DND-41 (cell line): ENCODE data around the gene TOMM40L.

Source experiments
- CTCF ChIP-seq: IDR thresholded peaks from 2 replicates; pipeline ENCODE4 v1.5.1; 2012; ENCODE audit warnings: borderline replicate concordance, low read length, moderate library complexity, mild to moderate bottlenecking; ENCODE audit not compliant: poor library complexity, severe bottlenecking; ENCODE audit errors: extremely low read depth
- EZH2 ChIP-seq: IDR thresholded peaks from 3 replicates; pipeline ENCODE4 v1.6.1; 2012; ENCODE audit warnings: borderline replicate concordance, low read depth, mild to moderate bottlenecking, moderate library complexity, low read length, inconsistent platforms; ENCODE audit not compliant: severe bottlenecking

GRCh38 chr1:161242313-161242712 is 16.5 kb downstream of the TOMM40L start:
- TF ChIP-seq EZH2 (no peak), CTCF (no peak)
